Islet precursor cell (in vitro differentiated cells): ENCODE results near the gene RTN4R.
"Not testable (repeated sequence)": the region's sequence is repeated elsewhere in the genome, so short reads cannot be mapped to it uniquely, and the experiment has no call there.

Experiments used
- DNase-seq: peaks from one replicate; pipeline ENCODE4 v3.0.0-alpha.2; 2018

RTN4R gene

GRCh38 chr22:20285473-20286311 is 17.6 kb upstream of the RTN4R start:
- DNase-seq = peak; percentile 86

- no peak for DNase-seq
Observed at GRCh38 chr22:20284471-20285086, 16.5 kb upstream of the RTN4R start.

- no peak for DNase-seq
Observed at GRCh38 chr22:20283674-20284066, 15.6 kb upstream of the RTN4R start.

GRCh38 chr22:20282901-20283673 is 15.0 kb upstream of the RTN4R start:
- no peak for DNase-seq

- DNase-seq = no peak
Observed at GRCh38 chr22:20281891-20282290, 13.8 kb upstream of the RTN4R start.

- DNase-seq = not testable (repeated sequence)
Observed at GRCh38 chr22:20281473-20281872, 13.4 kb upstream of the RTN4R start.

- no peak for DNase-seq
Observed at GRCh38 chr22:20280866-20281265, 12.7 kb upstream of the RTN4R start.

- DNase-seq = not testable (repeated sequence)
Observed at GRCh38 chr22:20280163-20280562, 12.0 kb upstream of the RTN4R start.

- no peak for DNase-seq
Observed at GRCh38 chr22:20279662-20280134, 11.6 kb upstream of the RTN4R start.

GRCh38 chr22:20278726-20279490 is 10.8 kb upstream of the RTN4R start:
- DNase-seq = not testable (repeated sequence)

GRCh38 chr22:20277936-20278635 is 10.0 kb upstream of the RTN4R start:
- not testable (repeated sequence) for DNase-seq

GRCh38 chr22:20276468-20276867 is 8.3 kb upstream of the RTN4R start:
- DNase-seq = no peak

GRCh38 chr22:20275836-20276235 is 7.7 kb upstream of the RTN4R start:
- no peak for DNase-seq

GRCh38 chr22:20275325-20275724 is 7.2 kb upstream of the RTN4R start:
- not testable (repeated sequence) for DNase-seq

- DNase-seq = not testable (repeated sequence)
Observed at GRCh38 chr22:20274374-20274773, 6.3 kb upstream of the RTN4R start.

- DNase-seq = no peak
Observed at GRCh38 chr22:20273758-20274181, 5.7 kb upstream of the RTN4R start.

- DNase-seq = no peak
Observed at GRCh38 chr22:20272700-20273099, 4.6 kb upstream of the RTN4R start.

- no peak for DNase-seq
Observed at GRCh38 chr22:20272174-20272573, 4.1 kb upstream of the RTN4R start.

GRCh38 chr22:20271114-20271994 is 3.2 kb upstream of the RTN4R start:
- no peak for DNase-seq

GRCh38 chr22:20270190-20271113 is 2.3 kb upstream of the RTN4R start:
- DNase-seq = peak; percentile 72
